HepG2 (cell line): ENCODE measurements around the gene VAMP2. TPM values are rescaled to one million over a fixed set of nuclear protein-coding genes. Genes with fewer than 3 reads are reported as not detected.

Experiments
- GATAD1 ChIP-seq: IDR thresholded peaks from 2 replicates; pipeline ENCODE4 v1.6.1; 2016; ENCODE audit warnings: missing genetic modification reagents, missing compliant biosample characterization
- HNRNPK ChIP-seq: fragments of 200-400 bp; formaldehyde crosslinking; IDR thresholded peaks from 2 replicates; pipeline ENCODE4 v1.6.1; 2018; ENCODE audit warnings: low read length, low read depth, moderate library complexity, mild to moderate bottlenecking; ENCODE audit not compliant: poor library complexity, severe bottlenecking
- KAT7 ChIP-seq: IDR thresholded peaks from 2 replicates; pipeline ENCODE4 v1.6.1; 2018; ENCODE audit warnings: borderline replicate concordance, missing compliant biosample characterization
- LCORL ChIP-seq, 2 experiments: fragments of 450-650 bp in 1 of 2; sonication (generic) in 1 of 2; formaldehyde crosslinking in 1 of 2; IDR thresholded peaks; 2 replicates each; pipeline versions ENCODE4 v1.5.0 to v1.6.1; 2017 to 2020; ENCODE audit warnings: antibody characterized with exemption in 1 of 2, missing genetic modification reagents in 1 of 2
- MATR3 ChIP-seq: sonication (generic); formaldehyde crosslinking; IDR thresholded peaks from 2 replicates; pipeline ENCODE4 v1.4.0; 2020; ENCODE audit warnings: missing genetic modification reagents
- RAD21 ChIP-seq: fragments of 450-650 bp; formaldehyde crosslinking; IDR thresholded peaks from 2 replicates; pipeline ENCODE4 v1.5.0; 2020; ENCODE audit warnings: mild to moderate bottlenecking
- SRSF4 ChIP-seq: fragments of 200-400 bp; formaldehyde crosslinking; IDR thresholded peaks from one replicate; pipeline ENCODE4 v1.6.1; 2018; ENCODE audit warnings: mild to moderate bottlenecking, low read depth, low read length, moderate library complexity; ENCODE audit not compliant: poor library complexity, severe bottlenecking
- TAF1 ChIP-seq: sonication (generic); formaldehyde crosslinking; IDR thresholded peaks from 2 replicates; pipeline ENCODE4 v1.4.0; 2020; ENCODE audit warnings: missing genetic modification reagents
- TFDP2 ChIP-seq: sonication (generic); formaldehyde crosslinking; IDR thresholded peaks from 2 replicates; pipeline ENCODE4 v1.4.0; 2020; ENCODE audit warnings: missing genetic modification reagents
- THRA ChIP-seq: sonication (generic); formaldehyde crosslinking; IDR thresholded peaks from 2 replicates; pipeline ENCODE4 v1.4.0; 2020; ENCODE audit warnings: missing genetic modification reagents, borderline replicate concordance
- XRCC5 ChIP-seq: fragments of 200-400 bp; formaldehyde crosslinking; optimal IDR thresholded peaks from 2 replicates; pipeline ENCODE3; 2017; ENCODE audit warnings: mild to moderate bottlenecking, low read length
- ZBTB2 ChIP-seq: sonication (generic); formaldehyde crosslinking; IDR thresholded peaks from 2 replicates; pipeline ENCODE4 v1.8.0; 2022; ENCODE audit warnings: low read depth, missing genetic modification reagents
- ZBTB33 ChIP-seq: sonication (generic); formaldehyde crosslinking; IDR thresholded peaks from 2 replicates; pipeline ENCODE4 v1.4.0; 2020; ENCODE audit warnings: missing genetic modification reagents
- ZC3H13 ChIP-seq: sonication (generic); formaldehyde crosslinking; IDR thresholded peaks from 2 replicates; pipeline ENCODE4 v1.8.1; 2023; ENCODE audit warnings: mild to moderate bottlenecking, missing genetic modification reagents, moderate library complexity
- ZFP62 ChIP-seq: sonication (generic); formaldehyde crosslinking; IDR thresholded peaks from 2 replicates; pipeline ENCODE4 v1.4.0; 2020; ENCODE audit warnings: missing genetic modification reagents
- ZMAT5 ChIP-seq: sonication (generic); formaldehyde crosslinking; IDR thresholded peaks from 2 replicates; pipeline ENCODE4 v1.5.0; 2020; ENCODE audit warnings: mild to moderate bottlenecking, low read depth, missing genetic modification reagents, borderline replicate concordance
- ZNF281 ChIP-seq: sonication (generic); formaldehyde crosslinking; IDR thresholded peaks from 2 replicates; pipeline ENCODE4 v1.4.0; 2020; ENCODE audit warnings: missing genetic modification reagents, borderline replicate concordance
- ZNF83 ChIP-seq: sonication (generic); formaldehyde crosslinking; IDR thresholded peaks from 2 replicates; pipeline ENCODE4 v1.4.0; 2020; ENCODE audit warnings: missing genetic modification reagents, mild to moderate bottlenecking, borderline replicate concordance
- ZSCAN31 ChIP-seq: sonication (generic); formaldehyde crosslinking; IDR thresholded peaks from 2 replicates; pipeline ENCODE4 v1.5.0; 2020; ENCODE audit warnings: low read depth, mild to moderate bottlenecking, missing genetic modification reagents
- polyA plus RNA-seq, 8 experiments: library from polyadenylated mRNA; depleted of rRNA in 3 of 8; stranded (reverse) in 7 of 8; unstranded in 1 of 8; fragments of >200 nt; fragmentation: Illumina TruSeq in 4 of 8; extraction: Trizol in 4 of 8; gene quantifications; 2 replicates each; pipeline versions ENCODE4 v1.2.1 to v1.2.3, GENCODE V29; 2011 to 2016; ENCODE audit warnings: low read depth in 4 of 8, missing spikeins in 1 of 8, mixed read lengths in 1 of 8; ENCODE audit not compliant: insufficient read depth in 1 of 8
- total RNA-seq, 5 experiments: library from RNA; depleted of rRNA; stranded (reverse); fragments of >200 nt; fragmentation: Illumina TruSeq; extraction: Trizol; gene quantifications; 2 replicates each; pipeline ENCODE4 v1.2.3, GENCODE V29; 2016; ENCODE audit warnings: low read depth in 1 of 5

The VAMP2 gene
- total and polyA plus RNA-seq, 2 of the 13 experiments (the other 11 are each of a cell fraction or from before 2014, with no cell fraction given): 3.9 to 17.2 TPM

- TF ChIP-seq ZC3H13 (CRISPR knock-in tag) (no peak), ZNF83 (CRISPR knock-in tag) (no peak), MATR3 (CRISPR knock-in tag) (no peak), ZBTB33 (CRISPR knock-in tag) (no peak), LCORL (IDR thresholded peaks at IDR 0.05) (no peak), LCORL (CRISPR knock-in tag; IDR thresholded peaks at IDR 0.05) (peak; percentile 97), SRSF4 (no peak), KAT7 (CRISPR knock-in tag) (no peak), HNRNPK (no peak), ZNF281 (CRISPR knock-in tag) (peak; percentile 96), ZSCAN31 (no peak), TAF1 (CRISPR knock-in tag) (0 out of 2 replicates have a peak, but pooled peaks have one; percentile 24), RAD21 (CRISPR knock-in tag) (no peak), ZMAT5 (CRISPR knock-in tag) (no peak), ZBTB2 (CRISPR knock-in tag) (no peak), TFDP2 (CRISPR knock-in tag) (no peak), GATAD1 (CRISPR knock-in tag) (no peak; the same call in 1 of the 2 replicates), ZFP62 (CRISPR knock-in tag) (no peak), XRCC5 (no peak), THRA (CRISPR knock-in tag) (no peak; the same call in 1 of the 2 replicates)
Observed at GRCh38 chr17:8163978-8164814, 1.4 kb upstream of the VAMP2 start (continued).
